HEK293T (cell line): ENCODE data around the gene MKI67.

ENCODE experiments used
- CTCF ChIA-PET: fragments of 350-600 bp; formaldehyde crosslinking; extraction: SDS; loops from one replicate; lab custom pipeline; 2021; ENCODE audit warnings: antibody characterized with exemption, inconsistent platforms; lab: Yijun Ruan, JAX
- POLR2A ChIA-PET: fragments of 350-600 bp; formaldehyde crosslinking; extraction: SDS; loops from one replicate; lab custom pipeline; 2020; ENCODE audit warnings: antibody characterized with exemption, inconsistent platforms; lab: Yijun Ruan, JAX
- DNase-seq: peaks from one replicate; pipeline ENCODE4 v3.0.0; 2012; ENCODE audit warnings: mixed read lengths; ENCODE audit errors: extremely low spot score
- ARNT ChIP-seq: fragments of 450-650 bp; IDR thresholded peaks from 2 replicates; pipeline ENCODE4 v1.6.1; 2017; ENCODE audit warnings: mild to moderate bottlenecking
- BHLHE40 ChIP-seq: fragments of 450-650 bp; IDR thresholded peaks from 2 replicates; pipeline ENCODE4 v1.6.1; 2016; ENCODE audit warnings: mild to moderate bottlenecking, moderate library complexity, borderline replicate concordance
- ELF4 ChIP-seq: fragments of 450-650 bp; IDR thresholded peaks from 2 replicates; pipeline ENCODE4 v1.6.1; 2017; ENCODE audit warnings: antibody characterized with exemption
- HDGF ChIP-seq: fragments of 450-650 bp; IDR thresholded peaks from 2 replicates; pipeline ENCODE4 v1.6.1; 2017; ENCODE audit warnings: antibody characterized with exemption, borderline replicate concordance
- LEF1 ChIP-seq: fragments of 450-650 bp; IDR thresholded peaks from 2 replicates; pipeline ENCODE4 v1.6.1; 2017; ENCODE audit warnings: mild to moderate bottlenecking, borderline replicate concordance
- NFRKB ChIP-seq: fragments of 450-650 bp; IDR thresholded peaks from 2 replicates; pipeline ENCODE4 v1.6.1; 2016; ENCODE audit warnings: mild to moderate bottlenecking, moderate library complexity
- PKNOX1 ChIP-seq: fragments of 450-650 bp; IDR thresholded peaks from 2 replicates; pipeline ENCODE4 v1.6.1; 2016
- SP1 ChIP-seq: fragments of 450-650 bp; IDR thresholded peaks from 2 replicates; pipeline ENCODE4 v1.6.1; 2017
- SUZ12 ChIP-seq: fragments of 450-650 bp; IDR thresholded peaks from 2 replicates; pipeline ENCODE4 v1.6.1; 2016; ENCODE audit warnings: mild to moderate bottlenecking
- TARDBP ChIP-seq: fragments of 450-650 bp; IDR thresholded peaks from 2 replicates; pipeline ENCODE4 v1.6.1; 2016
- ZNF384 ChIP-seq: fragments of 450-650 bp; IDR thresholded peaks from 2 replicates; pipeline ENCODE4 v1.6.1; 2016

Gene MKI67

DNA sequence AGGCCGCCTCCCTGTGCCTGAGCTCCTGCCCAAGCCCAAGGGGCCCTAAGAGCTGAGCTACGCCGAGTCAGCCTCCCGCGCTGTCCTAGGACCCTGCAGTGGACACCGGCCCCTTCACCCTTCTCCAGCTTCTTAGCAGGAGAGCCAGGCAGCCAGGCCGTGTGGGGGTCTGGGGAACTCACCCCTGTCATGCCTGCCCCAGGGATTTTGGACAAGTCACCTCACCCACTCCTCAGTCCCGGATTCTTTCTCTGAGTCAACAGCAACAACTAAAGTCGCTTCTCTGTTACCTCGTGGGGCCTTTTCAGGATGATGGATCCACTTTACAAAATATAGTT, 79.3 kb downstream of the MKI67 start:
- no peak for TF ChIP-seq ZNF384
- no peak for TF ChIP-seq PKNOX1
- no peak for TF ChIP-seq HDGF
- no peak for TF ChIP-seq TARDBP
- no peak for TF ChIP-seq LEF1
- TF ChIP-seq NFRKB = no peak
- no peak for TF ChIP-seq SUZ12
- no peak for TF ChIP-seq SP1
- no peak for TF ChIP-seq BHLHE40
- TF ChIP-seq ARNT = no peak
- no peak for TF ChIP-seq ELF4
- no peak for DNase-seq
- ChIA-PET CTCF (interaction anchor here (1.0 kb wide), 1 partner anchor 22 kb away, joined by 3 read pairs; no protein-coding TSS in a partner anchor), POLR2A (no interaction called here)
